ENCODE data around the gene GNPAT.
A peak's percentile ranks its signal among the peaks of the same experiment; 100 is the strongest.
"Not testable (repeated sequence)": the region's sequence is repeated elsewhere in the genome, so short reads cannot be mapped to it uniquely, and the experiment has no call there.

Gene GNPAT
- total RNA-seq = 87.8 to 96.6 (median 91.1) reads per million in 4 experiments

DNA sequence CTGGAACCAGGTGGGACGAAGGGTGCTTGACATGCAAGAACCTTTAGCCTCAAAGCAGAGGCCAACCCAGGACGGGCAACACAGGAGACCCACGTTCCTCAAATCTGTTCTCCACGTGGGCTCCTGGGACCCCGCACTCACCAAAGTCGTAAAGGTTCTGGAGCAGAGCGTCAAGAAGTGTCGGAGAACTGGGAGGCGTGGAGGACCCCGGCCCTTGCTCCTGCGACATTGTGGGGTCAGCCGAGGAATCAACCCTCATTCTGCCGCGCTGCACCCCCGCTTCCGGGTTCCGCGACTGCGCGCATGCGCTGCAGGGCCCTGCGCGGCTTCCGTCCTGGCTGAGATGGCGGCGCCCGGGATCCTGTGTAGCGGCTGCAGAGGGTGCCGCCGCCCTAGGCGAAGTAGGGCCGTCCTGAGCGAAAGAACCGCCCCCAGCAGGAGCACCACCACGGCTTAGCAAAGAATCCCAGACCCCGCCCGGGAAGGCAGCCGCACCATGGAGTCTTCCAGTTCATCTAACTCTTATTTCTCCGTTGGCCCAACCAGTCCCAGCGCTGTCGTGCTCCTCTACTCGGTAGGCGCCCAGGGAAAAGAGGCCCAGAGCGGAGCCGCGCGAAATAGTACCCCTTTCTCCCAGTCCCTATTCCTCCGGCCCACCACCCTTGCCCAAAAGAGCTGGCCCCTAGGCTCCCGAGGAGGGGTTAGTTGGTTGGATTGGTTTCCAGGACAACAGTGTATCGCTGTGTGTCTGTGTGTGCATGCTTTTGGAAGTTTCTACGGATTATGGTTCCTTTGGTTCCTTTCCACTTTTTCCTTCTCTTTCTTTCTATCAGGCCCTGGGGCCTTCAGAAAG is at the start of gene GNPAT:
TSS of gene GNPAT (plus strand) at position 330 of the 853 bp plus-strand sequence. CDS start at position 497, 167 bp downstream.
- peak; percentile 85 for DNase-seq

DNA sequence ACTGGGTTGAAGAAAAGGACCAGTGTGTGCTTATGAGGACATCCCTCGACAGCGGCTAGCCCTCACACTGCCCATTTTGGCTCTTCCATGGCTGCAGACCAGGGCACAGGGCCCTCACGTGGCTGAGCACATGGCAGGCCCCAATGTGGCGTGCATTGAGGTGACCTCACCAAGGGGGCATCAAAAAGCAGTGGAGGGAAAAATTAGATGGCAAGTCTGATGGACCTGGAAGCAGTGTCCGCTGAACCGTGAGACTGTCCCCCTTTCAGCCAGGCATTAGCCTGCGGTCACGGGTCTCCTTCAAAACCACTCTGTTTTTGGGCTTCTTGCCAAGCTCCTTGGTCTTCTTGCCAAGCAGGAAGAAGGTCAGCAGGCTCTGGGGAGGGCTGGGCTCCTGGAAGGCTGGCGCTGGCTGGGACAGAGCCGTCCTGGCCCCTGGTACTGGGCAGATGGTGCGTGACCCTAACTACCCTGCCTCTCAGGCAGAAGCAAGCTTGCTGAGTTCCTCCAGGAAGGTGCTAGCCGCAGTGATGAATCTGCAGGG is 48.3 kb upstream of the GNPAT start:
- no peak for DNase-seq

DNA sequence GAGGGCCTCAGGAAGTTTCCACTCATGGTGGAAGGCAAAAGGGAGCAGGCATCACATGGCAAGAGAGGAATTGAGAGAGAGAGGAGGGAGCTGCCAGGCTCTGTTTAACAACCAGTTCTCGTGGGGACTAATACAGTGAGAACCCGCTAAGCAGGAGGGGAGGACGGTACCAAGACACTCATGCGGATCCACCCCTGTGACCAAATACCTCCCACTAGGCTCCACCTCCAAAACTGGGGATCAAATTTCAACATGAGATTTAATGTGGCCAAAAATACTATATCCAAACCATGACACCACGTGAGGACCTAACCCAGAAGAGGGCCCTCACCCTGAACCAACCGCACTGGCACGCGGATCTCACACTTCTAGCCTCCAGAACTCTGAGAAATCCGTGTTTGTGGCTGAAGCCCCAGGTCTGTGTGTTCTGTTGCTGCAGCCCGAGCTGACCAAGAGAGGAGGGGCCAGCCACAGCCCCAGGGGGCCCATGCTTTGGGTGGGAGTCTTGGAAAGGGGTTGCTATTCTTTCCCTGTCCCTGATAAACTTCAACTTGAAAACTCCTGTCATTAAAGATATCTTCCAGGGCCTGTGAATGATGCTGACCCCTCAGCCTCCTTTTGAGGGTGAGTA is 47.2 kb upstream of the GNPAT start:
- DNase-seq = no peak

DNA sequence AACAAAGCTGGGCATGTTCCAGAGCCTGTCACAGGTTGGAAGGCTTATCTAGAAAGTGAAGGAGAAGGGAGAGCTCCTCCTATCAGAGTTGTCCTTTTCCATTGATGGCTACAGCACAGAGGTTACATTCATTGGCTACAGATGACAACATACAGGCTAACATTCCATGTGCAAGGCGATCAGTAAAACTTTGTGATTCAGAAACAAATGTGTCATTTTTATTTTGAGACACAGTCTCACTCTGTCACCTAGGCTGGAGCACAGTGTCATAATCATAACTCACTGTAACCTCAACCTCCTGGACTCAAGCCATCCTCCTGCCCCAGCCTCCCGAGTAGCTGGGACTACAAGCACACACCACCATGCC is 46.6 kb upstream of the GNPAT start:
- DNase-seq = no peak

DNA sequence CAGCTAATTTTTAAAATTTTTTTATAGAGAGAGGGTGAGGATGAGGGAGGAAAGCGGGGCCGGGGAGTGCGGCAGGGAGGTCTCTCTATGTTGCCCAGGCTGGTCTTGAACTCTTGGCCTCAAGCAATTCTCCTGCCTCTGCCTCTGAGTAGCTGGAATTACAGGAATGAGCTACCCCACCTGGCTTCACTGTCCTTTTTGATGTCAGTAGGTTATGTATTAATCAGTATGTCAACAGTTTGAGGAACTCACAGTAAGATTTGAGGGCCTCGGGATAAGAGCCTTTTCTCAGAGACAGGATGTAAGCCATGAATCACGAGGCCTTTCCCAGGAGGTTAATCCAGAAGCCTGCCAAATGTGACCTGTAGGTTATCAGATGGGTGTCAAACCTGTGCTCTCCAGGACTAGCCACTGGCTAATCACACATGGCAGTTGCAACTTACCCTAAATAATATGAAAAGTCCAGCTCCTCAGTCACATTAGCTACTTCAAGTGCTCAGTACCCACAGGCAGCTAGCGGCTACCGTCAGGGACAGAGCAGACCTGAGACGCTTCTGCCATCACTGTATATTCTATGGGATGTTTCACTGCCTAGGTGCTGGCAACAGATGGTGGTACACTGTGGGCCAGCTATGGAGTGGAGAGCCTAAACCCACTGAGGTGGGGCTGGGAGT is 46.0 kb upstream of the GNPAT start:
- no peak for DNase-seq

DNA sequence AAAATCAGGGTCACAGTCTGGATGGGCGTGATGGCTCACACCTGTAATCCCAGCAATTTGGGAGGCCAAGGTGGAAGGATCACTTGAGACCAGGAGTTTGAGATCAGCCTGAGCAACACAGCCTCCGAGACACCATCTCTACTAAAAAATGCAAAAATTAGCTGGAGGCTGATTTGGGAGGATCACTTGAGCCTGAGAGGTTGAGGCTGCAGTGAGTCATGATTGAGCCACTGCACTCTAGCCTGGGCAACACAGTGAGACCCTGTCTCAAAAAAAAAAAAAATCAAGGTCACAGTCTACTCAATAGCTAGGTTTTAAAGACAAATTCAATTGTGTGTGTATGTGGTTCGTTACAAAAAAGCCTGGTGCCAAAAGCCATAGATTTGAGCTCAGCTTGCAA is 44.7 kb upstream of the GNPAT start:
- no peak for DNase-seq

DNA sequence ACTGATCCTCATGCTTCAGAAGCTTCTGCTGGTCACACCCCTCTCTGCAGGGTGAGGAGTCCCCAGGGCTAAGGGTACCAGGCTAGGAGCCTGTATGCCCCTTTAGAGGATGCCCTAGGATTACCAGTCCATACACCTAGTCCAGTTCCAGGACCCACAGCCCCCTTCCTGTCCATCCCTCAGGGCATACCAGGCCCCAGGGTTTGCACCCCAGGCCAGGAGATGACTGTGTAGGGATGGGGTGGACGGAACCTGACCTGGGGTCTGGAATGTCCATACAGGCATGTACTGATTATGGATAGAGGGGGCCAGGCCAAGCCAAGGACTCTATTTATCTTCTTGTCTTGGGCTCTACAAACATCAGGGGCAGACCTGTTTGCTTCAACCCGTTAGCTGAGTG is 44.3 kb upstream of the GNPAT start:
- DNase-seq = no peak

DNA sequence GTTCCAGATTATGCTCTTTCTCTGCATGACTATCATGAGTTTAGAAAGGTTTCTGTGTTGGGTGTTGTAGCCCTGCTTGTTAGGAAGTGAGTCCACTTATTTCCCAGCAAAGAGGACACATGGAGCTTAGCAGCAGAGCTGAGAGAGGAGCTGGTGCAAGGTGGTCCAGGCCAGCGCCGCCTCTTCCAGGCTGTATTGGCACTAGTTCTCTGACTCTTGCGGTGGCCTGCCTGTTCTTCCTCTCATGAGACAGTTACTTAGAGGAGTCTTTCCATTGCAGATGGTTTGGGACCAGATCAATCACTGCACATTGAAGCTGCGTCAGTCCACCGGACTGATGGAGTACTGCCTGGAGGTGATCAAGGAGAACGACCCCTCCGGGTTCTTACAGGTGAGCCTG is 41.1 kb upstream of the GNPAT start:
- no peak for DNase-seq

DNA sequence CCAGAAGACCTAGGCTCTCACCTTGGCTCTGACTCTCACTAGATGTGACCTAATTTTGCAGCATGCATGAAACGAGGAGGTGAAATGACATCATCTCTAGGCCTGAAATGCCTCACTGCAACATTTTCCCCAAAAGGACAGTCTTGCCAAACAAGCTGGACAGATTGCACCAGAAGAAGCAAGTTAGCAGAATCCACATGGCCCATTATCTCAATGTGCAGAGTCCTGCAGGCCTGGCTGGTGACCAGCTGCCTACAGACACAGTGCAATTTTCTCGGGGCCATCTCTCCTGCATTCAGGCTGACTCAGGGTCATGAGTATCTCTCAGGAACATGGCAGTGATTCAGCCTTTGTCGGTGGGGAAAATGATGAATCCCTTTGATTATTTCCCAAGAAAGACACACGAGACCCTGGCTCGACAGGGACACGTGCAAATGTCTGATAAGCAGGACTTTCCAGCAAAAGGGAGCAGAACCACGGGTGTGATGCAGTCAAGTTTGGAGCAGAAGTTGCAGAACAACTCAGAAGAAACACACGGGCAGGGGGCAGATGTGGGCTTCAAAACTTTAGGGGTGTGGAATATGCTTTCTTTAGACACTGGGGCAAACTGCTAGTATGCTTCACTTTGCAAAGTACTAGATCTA is 40.5 kb upstream of the GNPAT start:
- no peak for DNase-seq

DNA sequence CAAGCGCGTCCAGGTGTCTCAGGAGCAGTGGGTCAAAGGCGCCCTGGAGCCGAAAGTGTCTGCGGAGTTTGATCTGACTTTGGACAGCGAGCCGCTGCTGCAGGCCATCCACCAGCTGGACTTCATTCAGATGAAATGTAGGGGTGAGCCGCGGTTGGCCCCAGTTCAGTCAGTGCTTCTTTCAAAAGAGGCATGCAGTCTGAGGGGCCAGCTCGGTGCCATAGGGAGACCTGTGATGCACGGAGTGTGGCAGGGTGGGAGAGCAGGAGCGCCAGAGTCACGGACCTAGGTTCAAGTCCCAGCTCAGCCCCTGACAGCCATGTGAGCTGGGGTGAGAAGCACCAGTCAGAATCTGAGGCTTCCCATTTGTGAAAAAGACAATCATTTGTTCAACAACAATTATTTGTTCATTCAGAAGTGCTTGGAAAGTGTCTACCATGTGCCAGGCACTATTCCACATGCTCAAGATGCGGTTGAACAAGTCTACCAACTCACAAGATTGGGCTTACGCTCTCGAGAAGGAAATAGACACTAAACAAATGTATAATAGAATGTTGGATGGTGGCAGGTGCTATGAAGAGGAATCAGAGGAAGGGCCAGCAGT is 39.5 kb upstream of the GNPAT start:
- no peak for DNase-seq

DNA sequence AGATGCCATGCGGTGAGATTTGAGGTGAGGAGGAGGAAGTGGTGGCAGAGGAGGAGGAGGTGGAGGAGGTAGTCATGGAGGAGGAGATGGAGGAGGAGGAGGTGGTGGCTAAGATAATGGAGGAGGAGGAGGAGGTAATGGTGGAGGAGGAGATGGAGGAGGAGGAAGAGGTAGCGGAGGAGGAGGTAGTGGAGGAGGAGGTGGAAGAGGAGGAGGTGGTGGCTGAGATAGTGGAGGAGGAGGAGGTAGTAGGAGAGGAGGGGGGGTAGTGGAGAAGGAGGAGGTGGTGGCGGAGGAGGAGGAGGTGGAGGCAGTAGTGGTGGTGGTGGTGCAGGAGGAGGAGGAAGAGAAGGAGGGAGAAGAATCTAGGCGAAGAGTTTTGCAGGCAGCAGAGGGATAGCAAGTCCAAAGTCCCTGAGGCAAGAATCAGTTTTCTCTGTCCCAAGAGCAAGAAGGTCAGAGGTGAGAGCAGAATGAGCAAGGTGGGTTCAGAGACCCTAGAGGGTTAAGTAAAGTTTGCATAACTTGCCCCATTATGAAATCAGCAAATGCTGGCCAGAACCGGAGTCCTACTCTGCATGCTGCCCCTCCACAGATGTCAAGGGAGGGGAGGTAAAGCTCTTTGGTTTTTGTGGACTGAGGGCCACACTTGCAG is 38.9 kb upstream of the GNPAT start:
- DNase-seq = no peak

DNA sequence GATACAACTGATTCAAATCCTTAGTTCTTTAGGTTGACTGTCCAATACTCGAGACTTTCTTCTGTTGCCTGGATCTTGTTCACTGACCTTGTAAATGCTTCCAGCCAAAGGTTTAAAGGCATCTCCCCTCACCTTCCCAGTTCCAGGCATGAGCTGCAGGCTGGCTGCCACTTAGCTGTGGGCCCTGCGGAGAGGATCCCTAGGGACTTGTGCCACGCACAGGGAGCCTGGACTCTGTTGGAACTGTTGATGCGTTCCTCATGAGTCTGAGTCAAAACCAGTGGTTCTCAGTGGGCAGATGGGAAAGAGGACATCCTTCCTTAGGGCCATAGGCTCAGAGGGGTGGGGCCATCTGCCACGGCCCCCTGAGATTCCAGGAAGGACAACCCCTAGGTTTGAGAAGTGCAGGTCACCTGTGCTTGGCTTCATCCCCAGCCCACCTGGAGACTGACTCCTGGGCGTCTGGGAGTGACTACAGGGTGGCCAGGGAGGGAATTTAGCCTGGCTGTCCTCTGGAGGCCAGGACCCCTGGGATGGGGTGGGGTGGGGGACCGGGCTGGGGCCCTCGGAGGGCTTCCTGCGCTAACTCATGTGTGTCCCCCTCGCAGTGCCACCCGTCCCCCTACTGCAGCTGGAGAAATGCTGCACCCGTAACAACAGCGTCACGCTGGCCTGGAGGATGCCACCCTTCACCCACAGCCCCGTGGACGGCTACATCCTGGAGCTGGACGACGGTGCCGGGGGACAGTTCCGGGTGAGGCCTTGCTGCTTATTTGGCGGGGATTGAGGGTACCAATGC is 37.6 kb upstream of the GNPAT start:
- DNase-seq = no peak

DNA sequence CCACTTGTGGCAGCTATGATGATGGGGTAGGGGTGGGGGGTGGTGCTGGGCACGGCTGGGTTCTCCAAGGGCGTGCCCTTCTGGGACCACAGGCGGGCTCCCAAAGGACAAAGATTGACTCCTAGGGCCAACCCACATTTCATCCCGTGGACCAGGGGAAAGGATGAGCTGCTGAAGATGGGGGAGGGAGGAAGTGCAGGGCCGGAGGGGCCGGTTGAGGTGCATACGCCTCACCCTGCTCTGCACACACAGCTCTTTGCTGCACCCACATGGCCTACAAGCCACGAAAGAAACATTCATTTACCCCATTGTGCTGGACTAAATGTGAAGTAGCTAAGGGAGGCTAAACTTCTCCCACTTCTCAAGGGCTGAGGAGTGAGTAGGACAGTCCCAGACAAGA is 34.2 kb upstream of the GNPAT start:
- no peak for DNase-seq

DNA sequence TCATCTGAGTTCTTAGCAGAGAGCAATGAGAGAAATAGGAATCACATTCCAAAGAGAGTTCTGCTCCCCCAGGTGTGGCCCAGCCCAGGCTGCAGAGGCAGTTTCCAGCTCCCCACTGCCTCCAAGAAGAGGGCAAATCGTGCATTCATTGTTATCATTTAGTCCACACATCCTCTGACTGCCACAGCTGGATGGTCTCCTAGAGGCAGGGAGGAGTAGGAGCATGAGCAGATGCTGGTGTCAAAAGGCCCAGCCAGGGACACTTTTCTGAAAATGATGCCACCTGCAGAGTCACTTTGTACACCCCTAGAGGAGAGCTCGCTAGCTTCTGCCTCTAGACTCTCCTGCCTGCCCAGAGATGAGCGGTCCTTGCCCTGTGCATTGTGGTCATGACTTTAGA is 33.6 kb upstream of the GNPAT start:
- no peak for DNase-seq

DNA sequence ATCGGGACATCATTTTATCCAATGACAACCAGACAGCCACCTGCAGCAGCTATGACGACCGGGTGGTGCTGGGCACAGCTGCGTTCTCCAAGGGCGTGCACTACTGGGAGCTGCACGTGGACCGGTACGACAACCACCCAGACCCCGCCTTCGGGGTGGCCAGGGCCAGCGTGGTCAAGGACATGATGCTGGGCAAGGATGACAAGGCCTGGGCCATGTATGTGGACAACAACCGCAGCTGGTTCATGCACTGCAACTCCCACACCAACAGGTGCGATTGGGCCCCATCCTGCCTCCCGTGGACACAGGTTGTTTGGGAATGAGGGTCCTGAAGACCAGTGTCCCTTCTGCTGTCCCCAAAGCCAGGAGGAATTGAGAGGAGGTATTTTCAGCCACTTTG is 32.0 kb upstream of the GNPAT start:
- no peak for DNase-seq

DNA sequence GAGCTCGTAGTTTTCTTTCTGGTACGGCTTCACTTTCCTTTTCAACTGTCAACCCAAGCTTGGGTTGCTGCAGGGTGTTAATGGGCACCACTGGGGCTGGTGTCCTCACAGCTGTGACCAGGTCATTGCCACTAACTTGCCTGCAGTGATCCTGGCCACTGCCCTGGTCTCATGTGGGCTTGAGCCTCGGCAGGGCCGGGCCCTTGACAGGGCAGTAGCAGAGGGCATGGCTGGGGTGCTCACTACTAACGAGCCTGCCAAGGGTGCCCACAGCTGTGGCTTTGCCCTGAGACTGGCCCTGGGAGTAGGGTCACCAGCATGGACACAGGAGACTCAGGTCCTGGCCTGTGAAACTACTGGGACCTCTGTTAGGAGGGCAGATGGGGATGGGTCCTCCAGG is 31.5 kb upstream of the GNPAT start:
- DNase-seq = no peak

DNA sequence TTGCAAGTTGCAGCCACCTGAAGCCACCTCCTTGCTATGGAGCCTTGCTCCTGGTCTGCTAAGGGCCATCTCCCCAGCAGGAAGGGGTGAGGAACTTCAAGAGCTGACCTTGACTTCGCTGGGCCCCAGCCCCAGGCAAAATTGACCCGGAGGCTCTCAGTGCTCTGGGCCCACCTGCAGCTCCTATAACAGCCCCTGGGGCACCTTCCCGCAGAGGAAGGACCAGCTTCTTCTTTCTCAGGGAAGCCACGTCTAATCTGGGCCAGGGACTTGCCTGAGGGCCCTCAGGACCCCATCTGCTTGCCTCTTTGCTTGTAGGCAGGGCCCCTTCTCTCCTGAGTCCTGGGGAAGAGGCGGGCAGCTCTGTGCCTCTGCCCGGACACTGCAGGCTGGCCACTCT is 30.9 kb upstream of the GNPAT start:
- no peak for DNase-seq

DNA sequence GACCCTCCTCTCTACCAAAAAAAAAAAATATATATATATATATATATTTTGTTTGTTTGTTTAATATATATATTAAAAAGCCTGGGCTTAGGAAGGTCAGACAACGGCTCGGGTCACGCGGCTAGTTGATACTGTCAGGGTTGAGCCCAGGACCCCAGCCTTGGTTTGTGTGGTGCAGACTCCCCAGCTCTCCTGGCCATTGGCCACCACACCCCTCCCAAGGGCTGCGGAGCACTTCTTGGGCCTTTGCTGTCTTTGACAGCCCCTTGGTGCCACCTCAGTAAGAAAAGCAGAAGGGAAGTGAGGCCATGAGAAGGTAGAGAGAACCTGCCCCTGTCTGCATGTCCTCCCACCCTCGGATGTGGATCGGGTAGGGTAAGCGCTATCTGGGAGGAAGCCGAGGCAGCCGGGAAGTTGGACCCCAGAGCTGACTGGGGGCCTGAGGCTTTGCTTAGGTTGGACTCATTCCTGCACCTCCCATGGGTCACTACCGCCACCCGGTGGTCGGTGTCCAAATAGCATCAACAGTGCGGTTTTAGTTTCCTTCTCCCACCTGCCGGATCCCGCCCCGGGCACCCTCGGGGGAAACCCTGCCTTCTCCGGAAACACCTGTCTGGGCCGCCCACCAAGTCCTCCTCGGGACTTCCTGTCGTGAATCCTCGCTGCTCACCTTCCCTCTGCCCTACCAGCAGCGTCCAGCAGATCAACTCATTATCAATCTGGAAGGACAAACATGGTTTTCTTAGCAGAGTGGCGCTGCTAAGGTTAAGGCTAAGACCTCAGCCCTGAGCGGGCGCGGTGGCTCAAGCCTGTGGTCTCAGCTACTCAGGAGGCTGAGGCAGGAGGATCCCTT is 29.8 kb upstream of the GNPAT start:
- peak; percentile 86 for DNase-seq

DNA sequence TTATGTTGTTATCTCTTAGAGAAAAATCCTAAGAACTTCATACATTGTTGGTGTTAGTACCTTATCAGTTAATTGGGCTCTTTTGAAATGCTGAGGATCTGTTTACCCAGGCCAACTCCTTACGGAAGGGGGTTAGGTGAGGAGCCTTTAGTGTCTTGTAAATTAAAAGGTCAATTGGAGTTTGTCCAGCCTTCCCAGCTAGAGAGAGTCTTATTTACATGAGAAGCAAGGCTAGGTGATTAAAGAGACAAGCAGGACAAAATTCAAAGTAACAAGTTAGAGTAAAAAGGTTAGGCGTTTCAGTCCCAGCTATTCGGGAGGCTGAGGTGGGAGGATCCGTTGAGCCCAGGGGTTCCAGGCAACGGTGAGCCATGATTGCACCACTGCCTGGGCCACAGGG is 28.7 kb upstream of the GNPAT start:
- not testable (repeated sequence) for DNase-seq
